AG09319 (cell line): ENCODE results near the gene ITPKC.
"Not testable (repeated sequence)": the region's sequence is repeated elsewhere in the genome, so short reads cannot be mapped to it uniquely, and the experiment has no call there.

Source experiments
- DNase-seq: peaks from one replicate; pipeline ENCODE4 v3.0.0-alpha.2; 2010; ENCODE audit warnings: low read depth; ENCODE audit errors: extremely low read depth
- CTCF ChIP-seq: IDR thresholded peaks from 2 replicates; pipeline ENCODE4 v1.5.1; 2011; ENCODE audit warnings: low read depth, mild to moderate bottlenecking, inconsistent platforms, low read length, moderate library complexity

The ITPKC gene

GRCh38 chr19:40778706-40779284, 61.9 kb downstream of the ITPKC start:
- no peak for DNase-seq
- TF ChIP-seq CTCF = no peak

GRCh38 chr19:40780582-40780981, 63.7 kb downstream of the ITPKC start:
- no peak for TF ChIP-seq CTCF
- no peak for DNase-seq

- TF ChIP-seq CTCF = no peak
- DNase-seq = no peak
Observed at GRCh38 chr19:40781140-40781539, 64.2 kb downstream of the ITPKC start.

GRCh38 chr19:40783711-40784110, 66.8 kb downstream of the ITPKC start:
- no peak for TF ChIP-seq CTCF
- no peak for DNase-seq

- not testable (repeated sequence) for DNase-seq
Observed at GRCh38 chr19:40784146-40784545, 67.2 kb downstream of the ITPKC start.

- TF ChIP-seq CTCF = no peak
- DNase-seq = no peak
Observed at GRCh38 chr19:40785526-40785925, 68.6 kb downstream of the ITPKC start.

GRCh38 chr19:40786060-40787037, 69.4 kb downstream of the ITPKC start:
- no peak for TF ChIP-seq CTCF
- DNase-seq = no peak
